Chondrocyte (in vitro differentiated cells): ENCODE data around the gene KLK14. TPM values are rescaled to one million over a fixed set of nuclear protein-coding genes. Genes with fewer than 3 reads are reported as not detected.

Experiments
- DNase-seq: peaks from one replicate; pipeline ENCODE4 v3.0.0; 2021; ENCODE audit warnings: mixed read lengths, low spot score
- H3K27ac Mint-ChIP-seq: one replicate; pipeline ENCODE4 v1.8.0; 2021; ENCODE audit warnings: mild to moderate bottlenecking, moderate library complexity, mixed read lengths; ENCODE audit not compliant: unreplicated experiment
- H3K27me3 Mint-ChIP-seq: 2 replicates; pipeline ENCODE4 v1.8.0; 2021; ENCODE audit warnings: low read depth, mixed read lengths
- H3K36me3 Mint-ChIP-seq: 2 replicates; pipeline ENCODE4 v1.8.0; 2021; ENCODE audit warnings: low read depth, mixed read lengths
- H3K4me1 Mint-ChIP-seq: 2 replicates; pipeline ENCODE4 v1.8.0; 2021; ENCODE audit warnings: low read depth, mild to moderate bottlenecking, mixed read lengths
- H3K4me3 Mint-ChIP-seq: one replicate; pipeline ENCODE4 v1.8.0; 2021; ENCODE audit warnings: mild to moderate bottlenecking, moderate library complexity, mixed read lengths; ENCODE audit not compliant: unreplicated experiment
- H3K9me3 Mint-ChIP-seq: 2 replicates; pipeline ENCODE4 v1.8.0; 2021; ENCODE audit warnings: low read depth, mixed read lengths
- CTCF ChIP-seq: fragments of 200-600 bp; sonication (generic); IDR thresholded peaks from 2 replicates; pipeline ENCODE4 v1.5.0; 2021; ENCODE audit warnings: antibody characterized with exemption, mild to moderate bottlenecking, moderate library complexity
- total RNA-seq: library from RNA; stranded (reverse); gene quantifications from 3 replicates; pipeline ENCODE4 v1.2.1, GENCODE V29; 2021

Gene KLK14
- total RNA-seq, 1 donor from 2014 or later, result not detected

DNA sequence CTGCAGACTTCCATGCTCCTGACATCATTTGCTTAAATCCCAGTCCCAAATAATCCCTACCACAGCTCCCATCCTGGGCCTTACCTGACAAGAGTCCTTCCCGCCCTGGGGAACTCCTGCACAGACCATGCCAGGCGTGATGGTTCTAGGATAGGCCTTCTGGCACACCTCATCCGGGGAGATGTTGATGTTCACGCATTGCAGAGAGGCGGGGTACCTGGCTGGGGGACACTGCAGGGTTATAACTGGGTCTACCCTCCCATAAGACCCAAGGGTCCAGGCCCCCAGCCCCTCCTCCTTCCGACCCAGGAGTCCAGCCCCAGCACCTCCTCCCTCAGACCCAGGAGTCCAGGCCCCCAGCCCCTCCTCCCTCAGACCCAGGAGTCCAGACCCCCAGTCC is 4.0 kb downstream of the KLK14 start:
- no peak overlapping the region for H3K27ac Mint-ChIP-seq
- H3K27me3 Mint-ChIP-seq, result peaks cover 10% of the 10 kb centered on the region
- H3K36me3 Mint-ChIP-seq, result peaks cover 3% of the 10 kb centered on the region
- no peaks in the 10 kb centered on the region for H3K4me1 Mint-ChIP-seq
- peaks cover 7% of the 10 kb centered on the region for H3K9me3 Mint-ChIP-seq
- no peak for DNase-seq
- TF ChIP-seq CTCF, result no peak
- no peak overlapping the region for H3K4me3 Mint-ChIP-seq

DNA sequence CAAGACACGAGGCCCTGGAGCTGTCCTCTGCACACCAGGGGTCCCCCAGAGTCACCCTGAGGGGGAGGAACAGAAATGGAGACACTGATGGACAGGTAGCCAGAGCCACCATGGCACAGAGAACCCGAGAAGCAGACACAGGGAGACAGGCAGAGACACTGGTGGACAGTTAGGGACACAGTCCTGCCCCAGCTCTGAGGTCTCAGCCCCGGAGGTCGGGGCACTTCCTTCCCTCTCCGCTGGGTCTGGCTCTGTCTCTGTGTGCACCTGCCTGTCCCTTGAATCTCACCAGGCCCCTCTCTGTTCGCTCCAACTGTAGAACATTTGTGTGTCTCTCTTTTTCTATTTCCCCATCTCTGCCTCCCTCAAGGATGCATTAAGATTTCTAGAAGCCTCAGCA is 4.6 kb downstream of the KLK14 start:
- DNase-seq, result no peak
- H3K9me3 Mint-ChIP-seq, result peaks cover 13% of the 10 kb centered on the region
- no peaks in the 10 kb centered on the region for H3K4me1 Mint-ChIP-seq
- no peak overlapping the region for H3K27ac Mint-ChIP-seq
- H3K4me3 Mint-ChIP-seq, result no peak overlapping the region
- H3K27me3 Mint-ChIP-seq, result peaks cover 4% of the 10 kb centered on the region
- peaks cover 3% of the 10 kb centered on the region for H3K36me3 Mint-ChIP-seq
- TF ChIP-seq CTCF, result no peak

DNA sequence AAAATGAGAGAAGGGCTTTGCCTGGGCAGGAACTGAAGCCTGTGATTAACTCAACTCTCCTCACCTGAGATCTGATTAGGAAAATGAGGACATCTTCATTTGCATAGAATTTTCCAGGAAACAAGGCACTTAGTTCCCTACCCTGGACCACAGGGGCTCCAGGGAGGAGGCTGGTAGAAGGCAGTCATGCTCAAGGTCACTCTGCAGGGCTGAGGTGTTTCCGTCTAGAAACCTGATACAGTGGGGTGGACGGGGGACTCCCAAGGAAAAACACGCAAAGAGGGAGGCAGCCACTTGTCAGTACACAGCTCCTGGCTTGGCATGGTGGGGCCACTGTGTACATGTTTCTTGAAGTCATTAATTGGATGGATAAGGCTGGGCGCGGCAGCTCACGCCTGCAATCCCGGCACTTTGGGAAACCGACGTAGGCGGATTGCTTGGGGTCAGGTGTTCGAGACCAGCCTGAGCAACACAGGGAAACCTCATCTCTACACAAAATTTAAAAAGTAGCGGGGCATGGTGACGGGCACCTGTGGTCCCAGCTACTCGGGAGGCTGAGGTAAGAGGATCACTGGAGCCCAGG is 6.0 kb downstream of the KLK14 start:
- no peak overlapping the region for H3K27ac Mint-ChIP-seq
- H3K36me3 Mint-ChIP-seq, result peaks cover 3% of the 10 kb centered on the region
- peaks cover 2% of the 10 kb centered on the region for H3K27me3 Mint-ChIP-seq
- H3K9me3 Mint-ChIP-seq, result peaks cover 16% of the 10 kb centered on the region
- H3K4me1 Mint-ChIP-seq, result no peaks in the 10 kb centered on the region
- no peak for DNase-seq
- TF ChIP-seq CTCF, result no peak
- H3K4me3 Mint-ChIP-seq, result no peak overlapping the region

- Mint-ChIP-seq H3K27me3 (peaks cover 2% of the 10 kb centered on the region), H3K9me3 (peaks cover 16% of the 10 kb centered on the region), H3K36me3 (peaks cover 3% of the 10 kb centered on the region), H3K4me1 (no peaks in the 10 kb centered on the region), H3K4me3 (no peak overlapping the region), H3K27ac (no peak overlapping the region)
- no peak for DNase-seq
- no peak for TF ChIP-seq CTCF
Observed at GRCh38 chr19:51075998-51076397, 6.7 kb downstream of the KLK14 start.

DNA sequence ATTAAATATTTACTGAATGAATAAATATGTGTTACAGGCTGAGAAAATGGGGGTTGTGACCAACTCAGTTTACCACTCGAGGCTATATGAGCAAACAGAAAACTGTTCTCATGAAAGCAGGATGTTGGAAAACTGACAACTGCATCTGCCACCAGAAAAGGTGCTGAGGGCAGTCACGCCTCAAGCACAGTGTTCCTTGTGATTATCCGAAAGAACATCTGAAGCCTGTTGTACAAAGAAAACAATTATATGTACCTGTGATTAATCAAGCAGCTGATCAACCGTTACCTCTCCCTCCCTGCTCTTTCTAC is 11.6 kb downstream of the KLK14 start:
- H3K27ac Mint-ChIP-seq, result no peak overlapping the region
- H3K27me3 Mint-ChIP-seq, result peaks cover 4% of the 10 kb centered on the region
- peaks cover 20% of the 10 kb centered on the region for H3K9me3 Mint-ChIP-seq
- no peaks in the 10 kb centered on the region for H3K4me1 Mint-ChIP-seq
- peaks cover 4% of the 10 kb centered on the region for H3K36me3 Mint-ChIP-seq
- no peak for DNase-seq
- no peak for TF ChIP-seq CTCF
- no peak overlapping the region for H3K4me3 Mint-ChIP-seq
